HG02943 (cell line): ENCODE measurements around the gene RHO.

ENCODE experiments used
- ATAC-seq: cut with Tn5 transposase; IDR thresholded peaks from one replicate; pipeline ENCODE4 v1.9.1; 2021; ENCODE audit warnings: mild to moderate bottlenecking, low read depth, moderate library complexity; ENCODE audit not compliant: unreplicated experiment

RHO gene

GRCh38 chr3:129518581-129518980 is 9.9 kb upstream of the RHO start:
- no peak for ATAC-seq

- ATAC-seq: no peak
Measured at GRCh38 chr3:129519449-129519848, 9.0 kb upstream of the RHO start.

- no peak for ATAC-seq
Measured at GRCh38 chr3:129519896-129520715, 8.3 kb upstream of the RHO start.

- no peak for ATAC-seq
Measured at GRCh38 chr3:129520960-129521359, 7.5 kb upstream of the RHO start.

- ATAC-seq: no peak
Measured at GRCh38 chr3:129521611-129522010, 6.8 kb upstream of the RHO start.

- no peak for ATAC-seq
Measured at GRCh38 chr3:129522953-129523352, 5.5 kb upstream of the RHO start.

GRCh38 chr3:129524081-129524480 is 4.4 kb upstream of the RHO start:
- ATAC-seq: no peak

- ATAC-seq: no peak
Measured at GRCh38 chr3:129525341-129525968, 3.0 kb upstream of the RHO start.

- ATAC-seq: no peak
Measured at GRCh38 chr3:129526121-129526900, 2.1 kb upstream of the RHO start.

GRCh38 chr3:129527262-129527661 is 1.2 kb upstream of the RHO start:
- ATAC-seq: no peak

- no peak for ATAC-seq
Measured at GRCh38 chr3:129529436-129530210, 1.2 kb downstream of the RHO start.

GRCh38 chr3:129530251-129530791 is 1.9 kb downstream of the RHO start:
- no peak for ATAC-seq

GRCh38 chr3:129530821-129531220 is 2.4 kb downstream of the RHO start:
- ATAC-seq: no peak

- ATAC-seq: no peak
Measured at GRCh38 chr3:129531699-129532098, 3.3 kb downstream of the RHO start.

- ATAC-seq: no peak
Measured at GRCh38 chr3:129532261-129532660, 3.8 kb downstream of the RHO start.

GRCh38 chr3:129533406-129533805 is 5.0 kb downstream of the RHO start:
- ATAC-seq: no peak

GRCh38 chr3:129534428-129535027 is 6.1 kb downstream of the RHO start:
- ATAC-seq: no peak

- no peak for ATAC-seq
Measured at GRCh38 chr3:129535075-129535474, 6.6 kb downstream of the RHO start.

GRCh38 chr3:129536374-129536667 is 7.9 kb downstream of the RHO start:
- no peak for ATAC-seq

GRCh38 chr3:129536804-129537203 is 8.4 kb downstream of the RHO start:
- no peak for ATAC-seq
